H9 (cell line): ENCODE results near the gene SMDT1. TPM values are rescaled to one million over a fixed set of nuclear protein-coding genes. Genes with fewer than 3 reads are reported as not detected.

Experiments used
- DNase-seq: peaks from one replicate; pipeline ENCODE4 v3.0.0-alpha.2; 2017
- H2AFZ ChIP-seq: one replicate; pipeline ENCODE4 v1.6.1; 2013; ENCODE audit warnings: mild to moderate bottlenecking, low read length, control low read depth, moderate library complexity
- H2AK5ac ChIP-seq: 2 replicates; pipeline ENCODE4 v1.6.1; 2013; ENCODE audit warnings: low read length, control low read depth, mixed read lengths; ENCODE audit not compliant: insufficient read length
- H2BK120ac ChIP-seq: one replicate; pipeline ENCODE4 v1.6.1; 2013; ENCODE audit warnings: low read depth, mild to moderate bottlenecking, low read length, control low read depth, inconsistent platforms; ENCODE audit not compliant: poor library complexity, severe bottlenecking
- H2BK12ac ChIP-seq: 2 replicates; pipeline ENCODE4 v1.6.1; 2013; ENCODE audit warnings: low read length, control low read depth, mixed read lengths, low read depth; ENCODE audit not compliant: insufficient read length
- H2BK15ac ChIP-seq: 2 replicates; pipeline ENCODE4 v1.6.1; 2013; ENCODE audit warnings: low read depth, low read length, control low read depth
- H2BK20ac ChIP-seq: one replicate; pipeline ENCODE4 v1.6.1; 2013; ENCODE audit warnings: low read depth, mild to moderate bottlenecking, low read length, control low read depth, inconsistent platforms; ENCODE audit not compliant: poor library complexity, severe bottlenecking
- H2BK5ac ChIP-seq: 2 replicates; pipeline ENCODE4 v1.6.1; 2013; ENCODE audit warnings: low read length, control low read depth, mixed read lengths; ENCODE audit not compliant: insufficient read length
- H3K14ac ChIP-seq: 2 replicates; pipeline ENCODE4 v1.6.1; 2013; ENCODE audit warnings: low read length, control low read depth; ENCODE audit not compliant: insufficient read depth
- H3K18ac ChIP-seq: 2 replicates; pipeline ENCODE4 v1.6.1; 2013; ENCODE audit warnings: low read depth, mild to moderate bottlenecking, mixed read lengths, low read length, control low read depth; ENCODE audit not compliant: insufficient read length
- H3K23ac ChIP-seq: 2 replicates; pipeline ENCODE4 v1.6.1; 2013; ENCODE audit warnings: low read length, control low read depth, mixed read lengths, low read depth; ENCODE audit not compliant: insufficient read length
- H3K23me2 ChIP-seq: 2 replicates; pipeline ENCODE4 v1.6.1; 2013; ENCODE audit warnings: low read depth, mild to moderate bottlenecking, mixed read lengths, low read length, control low read depth; ENCODE audit not compliant: insufficient read length, poor library complexity, severe bottlenecking
- H3K27ac ChIP-seq: 2 replicates; pipeline ENCODE4 v1.5.1; 2013; ENCODE audit warnings: low read length, control low read depth, mixed read lengths, low read depth; ENCODE audit not compliant: insufficient read length
- H3K27me3 ChIP-seq: 2 replicates; pipeline ENCODE4 v1.6.1; 2013; ENCODE audit warnings: low read length, control low read depth, inconsistent platforms; ENCODE audit not compliant: insufficient read depth
- H3K4ac ChIP-seq: 2 replicates; pipeline ENCODE4 v1.6.1; 2013; ENCODE audit warnings: low read depth, mild to moderate bottlenecking, control low read depth, inconsistent platforms, low read length, moderate library complexity
- H3K4me1 ChIP-seq: 2 replicates; pipeline ENCODE4 v1.6.1; 2013; ENCODE audit warnings: low read length, control low read depth, inconsistent platforms; ENCODE audit not compliant: insufficient read depth
- H3K4me2 ChIP-seq: 2 replicates; pipeline ENCODE4 v1.6.1; 2013; ENCODE audit warnings: low read length, control low read depth, mixed read lengths; ENCODE audit not compliant: insufficient read length, insufficient read depth
- H3K56ac ChIP-seq: 2 replicates; pipeline ENCODE4 v1.6.1; 2013; ENCODE audit warnings: low read depth, mild to moderate bottlenecking, mixed read lengths, low read length, control low read depth; ENCODE audit not compliant: insufficient read length
- H3K79me1 ChIP-seq: 2 replicates; pipeline ENCODE4 v1.6.1; 2013; ENCODE audit warnings: low read depth, mild to moderate bottlenecking, moderate library complexity, low read length, control low read depth, inconsistent platforms; ENCODE audit not compliant: insufficient read depth, poor library complexity, severe bottlenecking
- H3K79me2 ChIP-seq: 2 replicates; pipeline ENCODE4 v1.6.1; 2013; ENCODE audit warnings: low read length, control low read depth, inconsistent platforms; ENCODE audit not compliant: insufficient read depth
- H3K9ac ChIP-seq: 2 replicates; pipeline ENCODE4 v1.6.1; 2013; ENCODE audit warnings: low read length, control low read depth, mixed read lengths; ENCODE audit not compliant: insufficient read length; ENCODE audit errors: extremely low read depth
- H3K9me3 ChIP-seq: one replicate; pipeline ENCODE4 v1.6.1; 2013; ENCODE audit warnings: low read depth, low read length, inconsistent platforms; ENCODE audit not compliant: control insufficient read depth
- H3T11ph ChIP-seq: one replicate; pipeline ENCODE4 v1.6.1; 2013; ENCODE audit warnings: mild to moderate bottlenecking, low read length, control low read depth, inconsistent platforms
- H4K20me1 ChIP-seq: one replicate; pipeline ENCODE4 v1.6.1; 2013; ENCODE audit not compliant: control insufficient read depth, insufficient read length, insufficient read depth
- H4K5ac ChIP-seq: 2 replicates; pipeline ENCODE4 v1.6.1; 2013; ENCODE audit warnings: low read depth, mild to moderate bottlenecking, mixed read lengths, low read length, control low read depth; ENCODE audit not compliant: insufficient read length
- H4K8ac ChIP-seq: replicated peaks from 2 replicates; pipeline ENCODE4 v1.6.1; 2013; ENCODE audit warnings: low read length, control low read depth, mixed read lengths, low read depth; ENCODE audit not compliant: insufficient read length
- H4K91ac ChIP-seq: 2 replicates; pipeline ENCODE4 v1.6.1; 2013; ENCODE audit warnings: low read depth, mild to moderate bottlenecking, moderate library complexity, mixed read lengths, low read length, control low read depth; ENCODE audit not compliant: insufficient read length
- H3K27ac Mint-ChIP-seq, 3 experiments: 2 replicates in 2 of 3; 3 replicates in 1 of 3; pipeline ENCODE4 v1.8.0; 2020 to 2021; ENCODE audit warnings: mixed read lengths in 3 of 3, mild to moderate bottlenecking in 1 of 3, moderate library complexity in 1 of 3
- H3K27me3 Mint-ChIP-seq: 2 replicates; pipeline ENCODE4 v1.8.0; 2021; ENCODE audit warnings: low read depth, mild to moderate bottlenecking, moderate library complexity, mixed read lengths
- H3K36me3 Mint-ChIP-seq, 3 experiments: 2 replicates in 2 of 3; 3 replicates in 1 of 3; pipeline ENCODE4 v1.8.0; 2020 to 2021; ENCODE audit warnings: low read depth in 3 of 3, mixed read lengths in 3 of 3; ENCODE audit not compliant: insufficient read depth in 1 of 3
- H3K4me1 Mint-ChIP-seq, 2 experiments: 2 replicates each; pipeline ENCODE4 v1.8.0; 2020; ENCODE audit warnings: mixed read lengths in 2 of 2
- H3K4me3 Mint-ChIP-seq, 2 experiments: 2 replicates in 1 of 2; 3 replicates in 1 of 2; pipeline ENCODE4 v1.8.0; 2020 to 2021; ENCODE audit warnings: mild to moderate bottlenecking in 2 of 2, mixed read lengths in 2 of 2, moderate library complexity in 1 of 2
- H3K9me3 Mint-ChIP-seq, 2 experiments: 2 replicates in 1 of 2; 3 replicates in 1 of 2; pipeline ENCODE4 v1.8.0; 2020; ENCODE audit warnings: mild to moderate bottlenecking in 2 of 2, mixed read lengths in 2 of 2, moderate library complexity in 1 of 2
- WGBS: extraction: QIAGEN DNeasy Blood & Tissue Kit; methylation state at CpG from one replicate; pipeline ENCODE4 v1.1.7; 2013; ENCODE audit warnings: missing lambda C conversion rate, low lambda C conversion rate, mixed read lengths; ENCODE audit not compliant: insufficient read length; ENCODE audit errors: extremely low coverage; 5-methylcytosine and 5-hydroxymethylcytosine counted together
- total RNA-seq: library from RNA; stranded (reverse); gene quantifications from 2 replicates; pipeline ENCODE4 v1.2.1, GENCODE V29; 2021
- TF ChIP-seq, protein P1 (sequence below): fragments of 200-600 bp; sonication (generic); conservative IDR thresholded peaks from 3 replicates; pipeline ENCODE4 v1.8.0; 2021; ENCODE audit warnings: antibody characterized with exemption, mild to moderate bottlenecking

The SMDT1 gene
- total RNA-seq, 1 experiment from 2014 or later, result 45.0 TPM

DNA sequence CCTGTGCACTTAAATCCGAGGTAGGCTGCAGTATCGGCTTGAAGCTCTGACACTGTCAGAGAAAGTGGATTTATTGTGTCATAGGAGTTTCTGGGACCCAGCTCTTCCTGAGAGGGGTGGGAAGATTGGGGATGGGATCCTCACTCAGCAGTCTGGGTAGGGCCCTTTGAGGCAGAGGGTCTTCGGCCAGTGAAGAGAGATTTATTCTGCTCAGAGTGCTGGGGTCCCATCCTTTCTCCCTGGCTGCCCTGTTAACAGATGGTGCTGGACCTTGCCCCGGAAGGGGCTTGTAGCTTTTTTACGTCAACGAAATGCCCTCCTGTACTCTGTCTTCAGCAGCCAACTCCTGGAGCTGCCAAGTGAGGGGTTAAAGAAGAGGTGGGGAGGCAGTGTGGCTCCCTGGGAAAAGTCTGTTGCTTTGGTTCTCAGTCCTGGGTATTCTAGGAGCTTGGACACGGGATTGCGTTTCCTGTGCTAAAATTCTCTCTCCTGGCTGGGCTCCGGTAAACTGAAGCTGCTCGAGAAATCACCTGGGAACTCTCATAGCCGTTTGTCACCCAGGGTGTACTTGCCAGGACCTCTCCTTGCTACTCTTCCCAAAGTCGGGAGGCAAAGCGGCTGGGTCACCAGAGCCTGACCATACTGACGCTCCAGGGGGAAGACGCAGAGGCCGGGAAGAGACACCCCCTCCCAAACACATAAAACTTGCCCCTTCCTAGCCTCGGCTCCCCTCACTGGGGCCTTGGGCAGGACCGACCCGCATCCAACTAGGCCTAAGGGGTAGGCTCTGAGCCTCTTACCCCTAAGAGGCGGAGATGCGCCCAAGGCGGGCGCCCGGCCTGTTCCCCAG lies 806 bp upstream of the SMDT1 start:
- DNase-seq, result peak; percentile 47
- peak overlapping the region; percentile 96 for H3K14ac ChIP-seq
- H3K18ac ChIP-seq, result peak overlapping the region; percentile 47
- H3K56ac ChIP-seq, result no peak overlapping the region
- no peak overlapping the region for H4K5ac ChIP-seq
- H2BK120ac ChIP-seq, result no peak overlapping the region
- H4K20me1 ChIP-seq, result no peaks in the 10 kb centered on the region
- H3K4ac ChIP-seq, result no peak overlapping the region
- H3K9me3 ChIP-seq, result no peaks in the 10 kb centered on the region
- Mint-ChIP-seq H3K27me3 (no peaks in the 10 kb centered on the region; the same call in 1 of the 2 replicates), H3K27ac (peak overlapping the region; percentile 77 to 86 (median 84); a peak in 4 of 7 replicates), H3K9me3 (no peaks in the 10 kb centered on the region; a peak in 1 of 5 replicates), H3K36me3 (peaks cover 5 to 16% (median 8%) of the 10 kb centered on the region in 3 experiments; a peak in 6 of 7 replicates), H3K4me3 (peak overlapping the region; percentile 89 to 90), H3K4me1 (peaks cover 16 to 20% of the 10 kb centered on the region in 2 experiments; a peak in 3 of 4 replicates)
- peak overlapping the region; percentile 85 for H3K4me2 ChIP-seq
- H3K79me2 ChIP-seq, result no peaks in the 10 kb centered on the region
- H4K91ac ChIP-seq, result no peak overlapping the region
- peaks cover 6% of the 10 kb centered on the region for H3K23me2 ChIP-seq
- no peaks in the 10 kb centered on the region for H3K27me3 ChIP-seq
- TF ChIP-seq, protein P1, sequence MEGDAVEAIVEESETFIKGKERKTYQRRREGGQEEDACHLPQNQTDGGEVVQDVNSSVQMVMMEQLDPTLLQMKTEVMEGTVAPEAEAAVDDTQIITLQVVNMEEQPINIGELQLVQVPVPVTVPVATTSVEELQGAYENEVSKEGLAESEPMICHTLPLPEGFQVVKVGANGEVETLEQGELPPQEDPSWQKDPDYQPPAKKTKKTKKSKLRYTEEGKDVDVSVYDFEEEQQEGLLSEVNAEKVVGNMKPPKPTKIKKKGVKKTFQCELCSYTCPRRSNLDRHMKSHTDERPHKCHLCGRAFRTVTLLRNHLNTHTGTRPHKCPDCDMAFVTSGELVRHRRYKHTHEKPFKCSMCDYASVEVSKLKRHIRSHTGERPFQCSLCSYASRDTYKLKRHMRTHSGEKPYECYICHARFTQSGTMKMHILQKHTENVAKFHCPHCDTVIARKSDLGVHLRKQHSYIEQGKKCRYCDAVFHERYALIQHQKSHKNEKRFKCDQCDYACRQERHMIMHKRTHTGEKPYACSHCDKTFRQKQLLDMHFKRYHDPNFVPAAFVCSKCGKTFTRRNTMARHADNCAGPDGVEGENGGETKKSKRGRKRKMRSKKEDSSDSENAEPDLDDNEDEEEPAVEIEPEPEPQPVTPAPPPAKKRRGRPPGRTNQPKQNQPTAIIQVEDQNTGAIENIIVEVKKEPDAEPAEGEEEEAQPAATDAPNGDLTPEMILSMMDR, result no peak
- H3K23ac ChIP-seq, result no peak overlapping the region
- H3K79me1 ChIP-seq, result no peaks in the 10 kb centered on the region
- H2BK5ac ChIP-seq, result no peak overlapping the region
- no peak overlapping the region for H2BK20ac ChIP-seq
- peak overlapping the region; percentile 4; the same call in 1 of the 2 replicates for H2BK15ac ChIP-seq
- H3K9ac ChIP-seq, result peak overlapping the region; percentile 60
- no CpG with 5 or more reads among the region's 24 CpGs for WGBS
- H2BK12ac ChIP-seq, result no peak overlapping the region
- no peak overlapping the region for H4K8ac ChIP-seq
- no peak overlapping the region for H2AFZ ChIP-seq
- H3T11ph ChIP-seq, result no peak overlapping the region
- no peak overlapping the region for H3K27ac ChIP-seq
- no peak overlapping the region for H2AK5ac ChIP-seq
- no peaks in the 10 kb centered on the region for H3K4me1 ChIP-seq
